Lung (tissue), 12 donors: ENCODE measurements around the gene CFAP20DC. TPM values are rescaled to one million over a fixed set of nuclear protein-coding genes. Genes with fewer than 3 reads are reported as not detected.

Experiments used
- ATAC-seq: fragments of 200-7000 bp; cut with Tn5 transposase; one replicate; pipeline ENCODE4 v1.9.1; 2020; ENCODE audit warnings: moderate number of reproducible peaks; ENCODE audit not compliant: insufficient read depth, low FRiP score
- DNase-seq, 3 donors: peaks; one replicate each; pipeline ENCODE4 v3.0.0-alpha.2; 2013 to 2017
- H3K27ac ChIP-seq, 2 donors: one replicate each; pipeline ENCODE4 v1.5.1; 2013; ENCODE audit warnings: mild to moderate bottlenecking in 2 of 2, moderate library complexity in 2 of 2, control low read depth in 1 of 2, inconsistent platforms in 1 of 2, low read depth in 1 of 2, low read length in 1 of 2
- H3K27me3 ChIP-seq, 3 donors: one replicate each; pipeline ENCODE4 v1.5.1; 2013; ENCODE audit warnings: low read length in 2 of 3; ENCODE audit not compliant: control insufficient read depth in 3 of 3, insufficient read depth in 3 of 3
- H3K36me3 ChIP-seq, 4 donors: one replicate each; pipeline ENCODE4 v1.5.1; 2013; ENCODE audit warnings: low read length in 4 of 4, mild to moderate bottlenecking in 1 of 4, moderate library complexity in 1 of 4; ENCODE audit not compliant: control insufficient read depth in 4 of 4, insufficient read depth in 4 of 4
- H3K4me1 ChIP-seq, 5 donors: one replicate each; pipeline ENCODE4 v1.5.1; 2013; ENCODE audit warnings: low read length in 5 of 5, mild to moderate bottlenecking in 2 of 5, moderate library complexity in 1 of 5; ENCODE audit not compliant: control insufficient read depth in 5 of 5, insufficient read depth in 5 of 5
- H3K4me3 ChIP-seq: one replicate; pipeline ENCODE4 v1.5.1; 2013; ENCODE audit warnings: mild to moderate bottlenecking, control low read depth, moderate library complexity
- H3K9ac ChIP-seq, 2 donors: one replicate each; pipeline ENCODE4 v1.5.1; 2013; ENCODE audit warnings: low read length in 2 of 2, control low read depth in 1 of 2; ENCODE audit not compliant: insufficient read depth in 1 of 2
- H3K9me3 ChIP-seq, 4 donors: one replicate each; pipeline ENCODE4 v1.5.1; 2013; ENCODE audit warnings: low read length in 3 of 4, mild to moderate bottlenecking in 1 of 4, moderate library complexity in 1 of 4; ENCODE audit not compliant: control insufficient read depth in 4 of 4, insufficient read depth in 3 of 4
- WGBS, 2 donors: extraction: QIAGEN DNeasy Blood & Tissue Kit; methylation state at CpG; one replicate each; pipeline ENCODE4 v1.1.7; 2013; 5-methylcytosine and 5-hydroxymethylcytosine counted together
- polyA plus RNA-seq, 2 donors: library from polyadenylated mRNA; stranded (reverse); fragments of 200-250 nt; gene quantifications; one replicate each; pipeline ENCODE4 v1.2.1, GENCODE V29; 2013
- total RNA-seq, 2 donors: library from RNA; depleted of rRNA in 1 of 2; stranded (reverse); fragments of >200 nt in 1 of 2; gene quantifications; one replicate each; pipeline ENCODE4 v1.2.1, GENCODE V29; 2014 to 2021
- TF ChIP-seq, protein P1 (sequence below): IDR thresholded peaks from 2 replicates; pipeline ENCODE4 v1.5.1; 2012; ENCODE audit warnings: mild to moderate bottlenecking; ENCODE audit errors: control extremely low read depth, extremely low read depth
- donor health status: control.
- donor health status: control.
- donor health status: Bipolar disorder and iron deficiency.
- donor health status: healthy.
- donor health status: DM: yes; HTN: yes; CAD: no.

Gene CFAP20DC
- total and polyA plus RNA-seq, 4 donors, result 0.47 to 5.4 (median 1.5) TPM

DNA sequence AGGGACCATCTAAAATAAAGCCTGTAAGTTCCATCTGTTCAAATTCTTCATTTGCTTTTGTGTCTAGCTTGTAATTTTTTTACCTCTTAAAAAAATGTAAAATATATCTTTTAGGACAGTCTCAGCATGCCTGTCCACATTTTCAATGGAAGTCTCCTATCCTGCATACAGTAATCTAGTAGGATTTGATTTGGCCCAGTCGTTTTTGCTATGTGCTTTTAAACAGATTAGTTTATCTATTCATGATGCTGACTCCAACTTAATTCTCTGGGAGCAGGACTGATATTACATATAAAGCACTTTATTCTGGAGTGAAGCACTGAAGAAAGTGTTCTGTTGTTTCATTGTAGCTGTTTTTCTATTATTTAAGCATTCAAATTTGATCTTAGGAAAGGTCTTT is 38.9 kb upstream of the CFAP20DC start:
- Histone ChIP-seq H3K4me1 (peaks cover 0 to 11% (median 0%) of the 10 kb centered on the region in 5 donors), H3K36me3 (no peaks in the 10 kb centered on the region), H3K27me3 (no peaks in the 10 kb centered on the region), H3K27ac (no peak overlapping the region), H3K9ac (no peak overlapping the region), H3K9me3 (no peaks in the 10 kb centered on the region), H3K4me3 (no peak overlapping the region)
- WGBS, 2 donors, result 58 to 62% methylated on average over 1 of the region's 1 CpG
- no peak for DNase-seq
- ATAC-seq, result no peak
- TF ChIP-seq, protein P1, sequence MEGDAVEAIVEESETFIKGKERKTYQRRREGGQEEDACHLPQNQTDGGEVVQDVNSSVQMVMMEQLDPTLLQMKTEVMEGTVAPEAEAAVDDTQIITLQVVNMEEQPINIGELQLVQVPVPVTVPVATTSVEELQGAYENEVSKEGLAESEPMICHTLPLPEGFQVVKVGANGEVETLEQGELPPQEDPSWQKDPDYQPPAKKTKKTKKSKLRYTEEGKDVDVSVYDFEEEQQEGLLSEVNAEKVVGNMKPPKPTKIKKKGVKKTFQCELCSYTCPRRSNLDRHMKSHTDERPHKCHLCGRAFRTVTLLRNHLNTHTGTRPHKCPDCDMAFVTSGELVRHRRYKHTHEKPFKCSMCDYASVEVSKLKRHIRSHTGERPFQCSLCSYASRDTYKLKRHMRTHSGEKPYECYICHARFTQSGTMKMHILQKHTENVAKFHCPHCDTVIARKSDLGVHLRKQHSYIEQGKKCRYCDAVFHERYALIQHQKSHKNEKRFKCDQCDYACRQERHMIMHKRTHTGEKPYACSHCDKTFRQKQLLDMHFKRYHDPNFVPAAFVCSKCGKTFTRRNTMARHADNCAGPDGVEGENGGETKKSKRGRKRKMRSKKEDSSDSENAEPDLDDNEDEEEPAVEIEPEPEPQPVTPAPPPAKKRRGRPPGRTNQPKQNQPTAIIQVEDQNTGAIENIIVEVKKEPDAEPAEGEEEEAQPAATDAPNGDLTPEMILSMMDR, result no peak

DNA sequence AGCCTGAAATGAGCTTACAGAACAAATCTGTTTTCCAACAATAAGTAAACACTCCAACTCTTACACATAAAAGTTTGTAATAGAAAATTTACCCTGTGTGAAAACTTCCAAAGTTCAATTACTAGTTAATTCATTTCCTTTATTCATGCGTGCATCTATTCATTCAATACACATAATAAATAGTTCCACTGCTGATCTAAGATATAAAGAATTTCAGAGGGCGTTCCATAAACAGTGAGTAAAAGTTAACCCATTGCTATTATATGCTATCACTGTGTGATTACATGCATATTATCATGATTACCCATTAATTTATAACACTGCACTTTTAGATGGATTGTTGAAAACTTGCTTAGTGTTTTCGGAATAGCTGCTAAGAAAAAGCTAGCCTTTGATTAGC is 36.2 kb upstream of the CFAP20DC start:
- no peaks in the 10 kb centered on the region for H3K36me3 ChIP-seq
- TF ChIP-seq, protein P1, result no peak
- no peak for DNase-seq

DNA sequence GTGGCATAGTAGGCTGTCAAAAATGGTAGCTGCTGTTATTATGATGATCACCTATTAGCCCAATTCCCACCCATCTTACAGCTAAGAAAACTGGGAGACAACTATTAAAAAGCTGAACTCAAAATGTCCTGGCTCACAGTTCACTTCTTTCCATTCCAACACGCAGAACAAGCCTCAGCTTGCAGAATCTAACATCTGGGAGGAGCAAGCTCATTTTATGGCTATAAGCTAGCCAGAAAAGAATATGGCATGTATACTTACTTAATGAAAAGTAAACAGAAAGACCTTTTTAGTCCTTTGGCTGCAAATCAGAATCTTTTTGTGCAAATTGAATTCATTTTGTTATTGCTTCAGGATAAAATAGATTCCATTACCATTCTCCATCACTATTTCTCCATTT is 34.8 kb upstream of the CFAP20DC start:
- 72 to 90% methylated on average over 1 of the region's 1 CpG for WGBS, 2 donors
- no peak overlapping the region for H3K27ac ChIP-seq

More for the DNA sequence above, 36.2 kb upstream of the CFAP20DC start:
- ATAC-seq, result no peak
- H3K9me3 ChIP-seq, result no peaks in the 10 kb centered on the region
- H3K4me1 ChIP-seq, result peaks cover 0 to 12% (median 0%) of the 10 kb centered on the region in 5 donors
- WGBS, 2 donors, result 70 to 78% methylated on average over 3 of the region's 3 CpGs
- H3K9ac ChIP-seq, result no peak overlapping the region
- no peak overlapping the region for H3K4me3 ChIP-seq
- no peak overlapping the region for H3K27ac ChIP-seq
- no peaks in the 10 kb centered on the region for H3K27me3 ChIP-seq

GRCh38 chr3:59082106-59082505 is 32.3 kb upstream of the CFAP20DC start:
- Histone ChIP-seq H3K4me3 (no peak overlapping the region), H3K36me3 (no peaks in the 10 kb centered on the region), H3K27me3 (no peaks in the 10 kb centered on the region), H3K9ac (no peak overlapping the region), H3K4me1 (peaks cover 0 to 12% (median 0%) of the 10 kb centered on the region in 5 donors), H3K9me3 (no peaks in the 10 kb centered on the region), H3K27ac (no peak overlapping the region)
- ATAC-seq (no peak), DNase-seq (no peak)
- TF ChIP-seq, protein P1, result no peak
- whole genome bisulfite sequencing, 2 donors, result 76 to 81% methylated on average over 3 to 4 of the region's 4 CpGs

More for the DNA sequence above, 34.8 kb upstream of the CFAP20DC start:
- TF ChIP-seq, protein P1, result no peak
- no peaks in the 10 kb centered on the region for H3K27me3 ChIP-seq
- H3K9ac ChIP-seq, result no peak overlapping the region
- peak in 2 of 3 donors; percentile 57 to 79 for DNase-seq
- H3K4me1 ChIP-seq, result peaks cover 0 to 12% (median 0%) of the 10 kb centered on the region in 5 donors
- no peak for ATAC-seq
- H3K9me3 ChIP-seq, result no peaks in the 10 kb centered on the region
- H3K36me3 ChIP-seq, result no peaks in the 10 kb centered on the region
- no peak overlapping the region for H3K4me3 ChIP-seq
